IMR-90 (cell line): Measurements from ENCODE around the gene PPP2R5B. TPM values are rescaled to one million over a fixed set of nuclear protein-coding genes. Genes with fewer than 3 reads are reported as not detected.
A peak's percentile ranks its signal among the peaks of the same experiment; 100 is the strongest.

Experiments
- ATAC-seq: fragments of 200-7000 bp; cut with Tn5 transposase; 2 replicates; pipeline ENCODE4 v1.9.1; 2020; ENCODE audit warnings: low read depth, mild to moderate bottlenecking, moderate library complexity
- BruUV-seq: library from RNA; stranded (reverse); fragments of 400-500 nt; replicated peaks from 2 replicates; lab custom pipeline; 2021; lab: Mats Ljungman, UMichigan
- CTCF ChIA-PET: fragments of 300-600 bp; formaldehyde crosslinking; extraction: SDS; loops from one replicate; lab custom pipeline; 2021; ENCODE audit warnings: antibody characterized with exemption; lab: Yijun Ruan, JAX
- POLR2A ChIA-PET: fragments of 300-600 bp; sonication (Branson Sonifier 250); formaldehyde crosslinking; loops from one replicate; lab custom pipeline; 2022; ENCODE audit warnings: antibody characterized with exemption; ENCODE audit not compliant: unreplicated experiment; lab: Charles Lee
- DNase-seq: peaks from one replicate; pipeline ENCODE4 v3.0.0; 2013
- H2AFZ ChIP-seq: replicated peaks from 2 replicates; pipeline ENCODE3; 2013; ENCODE audit warnings: low read length, mild to moderate bottlenecking; ENCODE audit not compliant: poor library complexity
- H2AK5ac ChIP-seq: 2 replicates; pipeline ENCODE4 v1.6.1; 2013; ENCODE audit warnings: low read depth, low read length, inconsistent platforms
- H2AK9ac ChIP-seq: replicated peaks from 2 replicates; pipeline ENCODE3; 2013; ENCODE audit warnings: mild to moderate bottlenecking, low read depth, low read length, moderate library complexity; ENCODE audit not compliant: poor library complexity
- H2BK120ac ChIP-seq: 2 replicates; pipeline ENCODE4 v1.6.1; 2013; ENCODE audit warnings: low read depth, low read length, inconsistent platforms
- H2BK15ac ChIP-seq: 3 replicates; pipeline ENCODE4 v1.6.1; 2013; ENCODE audit warnings: low read depth, low read length, inconsistent platforms
- H2BK20ac ChIP-seq: 2 replicates; pipeline ENCODE4 v1.6.1; 2013; ENCODE audit warnings: low read depth, mild to moderate bottlenecking, inconsistent platforms, low read length, moderate library complexity
- H2BK5ac ChIP-seq: 2 replicates; pipeline ENCODE4 v1.6.1; 2013; ENCODE audit warnings: mild to moderate bottlenecking, low read depth, low read length, inconsistent platforms; ENCODE audit not compliant: poor library complexity, severe bottlenecking
- H3K14ac ChIP-seq: replicated peaks from 2 replicates; pipeline ENCODE4 v1.6.1; 2013; ENCODE audit warnings: low read depth, low read length, inconsistent platforms
- H3K18ac ChIP-seq: 2 replicates; pipeline ENCODE4 v1.6.1; 2013; ENCODE audit warnings: low read depth, low read length, control low read depth
- H3K23ac ChIP-seq: 2 replicates; pipeline ENCODE4 v1.6.1; 2013; ENCODE audit warnings: low read depth, low read length, inconsistent platforms
- H3K27ac ChIP-seq: 2 replicates; pipeline ENCODE4 v1.5.1; 2013; ENCODE audit warnings: mild to moderate bottlenecking, control low read depth, low read length; ENCODE audit not compliant: insufficient read depth
- H3K27me3 ChIP-seq: 2 replicates; pipeline ENCODE4 v1.6.1; 2013; ENCODE audit warnings: low read length; ENCODE audit not compliant: control insufficient read depth, insufficient read depth
- H3K36me3 ChIP-seq: 2 replicates; pipeline ENCODE4 v1.6.1; 2013; ENCODE audit warnings: low read length, mixed read lengths; ENCODE audit not compliant: control insufficient read depth, insufficient read depth
- H3K4ac ChIP-seq: 2 replicates; pipeline ENCODE4 v1.6.1; 2013; ENCODE audit warnings: low read depth, low read length, inconsistent platforms
- H3K4me1 ChIP-seq: 2 replicates; pipeline ENCODE4 v1.6.1; 2013; ENCODE audit warnings: low read length, mixed read lengths; ENCODE audit not compliant: control insufficient read depth, insufficient read depth
- H3K4me2 ChIP-seq: 2 replicates; pipeline ENCODE4 v1.6.1; 2013; ENCODE audit warnings: low read depth, mild to moderate bottlenecking, control low read depth, low read length, moderate library complexity
- H3K4me3 ChIP-seq: 2 replicates; pipeline ENCODE4 v1.5.1; 2013; ENCODE audit warnings: low read depth, mild to moderate bottlenecking, control low read depth, low read length, moderate library complexity; ENCODE audit not compliant: insufficient read depth
- H3K56ac ChIP-seq: 2 replicates; pipeline ENCODE4 v1.6.1; 2013; ENCODE audit warnings: low read length, inconsistent platforms; ENCODE audit not compliant: insufficient read depth; ENCODE audit errors: extremely low read depth
- H3K79me1 ChIP-seq, 2 experiments: 2 replicates each; pipeline ENCODE4 v1.6.1; 2013; ENCODE audit warnings: low read length in 2 of 2, inconsistent platforms in 1 of 2, low read depth in 1 of 2
- H3K9ac ChIP-seq: 2 replicates; pipeline ENCODE4 v1.6.1; 2013; ENCODE audit warnings: low read depth, low read length, control low read depth
- H3K9me1 ChIP-seq: 2 replicates; pipeline ENCODE4 v1.6.1; 2013; ENCODE audit warnings: low read length, inconsistent platforms; ENCODE audit not compliant: insufficient read depth
- H3K9me3 ChIP-seq: 2 replicates; pipeline ENCODE4 v1.6.1; 2013; ENCODE audit warnings: low read length; ENCODE audit not compliant: control insufficient read depth, insufficient read depth
- H4K20me1 ChIP-seq: 2 replicates; pipeline ENCODE4 v1.6.1; 2013; ENCODE audit warnings: low read length, inconsistent platforms; ENCODE audit not compliant: insufficient read depth
- H4K5ac ChIP-seq: 2 replicates; pipeline ENCODE4 v1.6.1; 2013; ENCODE audit warnings: mild to moderate bottlenecking, low read depth, low read length, control low read depth
- H4K8ac ChIP-seq, 2 experiments: 2 replicates each; pipeline ENCODE4 v1.6.1; 2013; ENCODE audit warnings: low read depth in 2 of 2, low read length in 2 of 2, control low read depth in 1 of 2, inconsistent platforms in 1 of 2
- H4K91ac ChIP-seq: 2 replicates; pipeline ENCODE4 v1.6.1; 2013; ENCODE audit warnings: low read depth, low read length, inconsistent platforms; ENCODE audit not compliant: insufficient read depth
- BHLHE40 ChIP-seq: fragments of 150-350 bp; IDR thresholded peaks from 2 replicates; pipeline ENCODE4 v1.6.1; 2016; ENCODE audit warnings: mild to moderate bottlenecking, low read depth, low read length
- CEBPB ChIP-seq: IDR thresholded peaks from 2 replicates; pipeline ENCODE4 v1.6.1; 2012; ENCODE audit warnings: low read depth, low read length, improper control_type of control experiment
- CHD1 ChIP-seq: IDR thresholded peaks from 2 replicates; pipeline ENCODE4 v1.6.1; 2012; ENCODE audit warnings: low read depth, low read length, improper control_type of control experiment
- MAZ ChIP-seq: IDR thresholded peaks from 2 replicates; pipeline ENCODE4 v1.6.1; 2012; ENCODE audit warnings: low read depth, mild to moderate bottlenecking, low read length, improper control_type of control experiment, moderate library complexity, borderline replicate concordance
- RFX5 ChIP-seq: IDR thresholded peaks from 2 replicates; pipeline ENCODE4 v1.8.0; 2012; ENCODE audit warnings: low read depth, mild to moderate bottlenecking, low read length, moderate library complexity
- SMC3 ChIP-seq: fragments of 150-350 bp; IDR thresholded peaks from 2 replicates; pipeline ENCODE4 v1.6.1; 2016; ENCODE audit warnings: low read depth, mild to moderate bottlenecking, antibody characterized with exemption, low read length, moderate library complexity
- USF2 ChIP-seq: fragments of 150-350 bp; IDR thresholded peaks from 2 replicates; pipeline ENCODE4 v1.6.1; 2017; ENCODE audit warnings: mild to moderate bottlenecking, antibody characterized with exemption, low read length, low read depth
- WGBS, 2 experiments: methylation state at CpG; one replicate each; pipeline versions ENCODE4 v1.1.5 to v1.1.7; 2013; ENCODE audit warnings: missing lambda C conversion rate in 2 of 2; ENCODE audit not compliant: insufficient read length in 1 of 2; ENCODE audit errors: extremely low coverage in 2 of 2; 5-methylcytosine and 5-hydroxymethylcytosine counted together
- dilution Hi-C: fragments of 300-500 bp; cut with HindIII; formaldehyde crosslinking; loops from one replicate; pipeline ENCODE4 v1.14.3; 2018; ENCODE audit warnings: low sequenced_read_pairs; ENCODE audit not compliant: unreplicated experiment
- in situ Hi-C: fragments of 300-500 bp; cut with MboI; formaldehyde crosslinking; loops from 3 replicates; pipeline ENCODE4 v1.14.3; 2019; ENCODE audit warnings: low sequenced_read_pairs, inconsistent platforms, mixed read lengths
- intact Hi-C: fragments of 100-400 bp; cut with micrococcal nuclease; formaldehyde crosslinking; loops from 2 replicates; pipeline ENCODE4 v1.10.0; 2022
- polyA plus RNA-seq, 3 experiments: library from polyadenylated mRNA; depleted of rRNA; stranded (reverse); fragments of >200 nt; gene quantifications; 2 replicates each; pipeline ENCODE4 v1.2.3, GENCODE V29; 2012; ENCODE audit warnings: low replicate concordance in 1 of 3
- total RNA-seq: library from RNA; depleted of rRNA; stranded (reverse); fragments of >200 nt; gene quantifications from 2 replicates; pipeline ENCODE4 v1.2.3, GENCODE V29; 2012
- TF ChIP-seq, protein P1 (sequence below): fragments of 150-350 bp; IDR thresholded peaks from 2 replicates; pipeline ENCODE4 v1.6.1; 2016; ENCODE audit warnings: low read depth, mild to moderate bottlenecking, low read length, moderate library complexity, borderline replicate concordance

PPP2R5B gene
- total and polyA plus RNA-seq, 2 of the 4 experiments (the other 2 are of a cell fraction): 6.5 to 23.6 TPM

GRCh38 chr11:64969209-64969608 lies 44.7 kb downstream of the PPP2R5B start:
- Histone ChIP-seq H2AK5ac (no peak overlapping the region), H3K36me3 (no peaks in the 10 kb centered on the region), H2AK9ac (no peak overlapping the region), H3K4me2 (no peak overlapping the region), H3K9ac (no peak overlapping the region), H3K79me1 (no peaks in the 10 kb centered on the region), H3K4me3 (no peak overlapping the region), H4K5ac (no peak overlapping the region; the same call in 1 of the 2 replicates), H3K14ac (no peak overlapping the region; the same call in 1 of the 2 replicates), H3K27me3 (no peaks in the 10 kb centered on the region; the same call in 1 of the 2 replicates), H3K9me1 (no peaks in the 10 kb centered on the region; the same call in 1 of the 2 replicates), H4K8ac (peak overlapping the region; percentile 45 to 74; a peak in 2 of 4 replicates), H3K18ac (no peak overlapping the region), H4K20me1 (no peaks in the 10 kb centered on the region), H2BK5ac (no peak overlapping the region), H3K4me1 (0 out of 2 replicates have a peak, but pooled peaks cover 1% of the 10 kb centered on the region), H2BK120ac (peak overlapping the region; percentile 46), H2BK20ac (no peak overlapping the region), H3K9me3 (no peaks in the 10 kb centered on the region), H4K91ac (no peak overlapping the region), H2AFZ (no peak overlapping the region), H3K23ac (no peak overlapping the region), H3K4ac (no peak overlapping the region), H3K27ac (no peak overlapping the region), H3K56ac (no peak overlapping the region), H2BK15ac (no peak overlapping the region)
- in situ Hi-C loops: no loop called here
- dilution Hi-C loops: no loop called here
- intact Hi-C loops: no loop called here
- POLR2A ChIA-PET: no interaction called here
- BruUV-seq: no TSS peak
- ATAC-seq: peak; percentile 82
- no peak for TF ChIP-seq CEBPB
- no peak for TF ChIP-seq BHLHE40
- TF ChIP-seq CHD1: no peak
- TF ChIP-seq USF2: no peak
- no peak for TF ChIP-seq SMC3
- TF ChIP-seq RFX5: no peak
- TF ChIP-seq, protein P1, sequence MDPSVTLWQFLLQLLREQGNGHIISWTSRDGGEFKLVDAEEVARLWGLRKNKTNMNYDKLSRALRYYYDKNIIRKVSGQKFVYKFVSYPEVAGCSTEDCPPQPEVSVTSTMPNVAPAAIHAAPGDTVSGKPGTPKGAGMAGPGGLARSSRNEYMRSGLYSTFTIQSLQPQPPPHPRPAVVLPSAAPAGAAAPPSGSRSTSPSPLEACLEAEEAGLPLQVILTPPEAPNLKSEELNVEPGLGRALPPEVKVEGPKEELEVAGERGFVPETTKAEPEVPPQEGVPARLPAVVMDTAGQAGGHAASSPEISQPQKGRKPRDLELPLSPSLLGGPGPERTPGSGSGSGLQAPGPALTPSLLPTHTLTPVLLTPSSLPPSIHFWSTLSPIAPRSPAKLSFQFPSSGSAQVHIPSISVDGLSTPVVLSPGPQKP: no peak
- TF ChIP-seq MAZ: no peak
- CTCF ChIA-PET: no interaction called here
- peak; percentile 81 for DNase-seq
- 25% methylated on average over 2 of the region's 5 CpGs; no CpG with 5 or more reads in 1 of the 2 experiments for WGBS, 2 experiments
